ENCODE measurements around the gene RASL10B.

DNA sequence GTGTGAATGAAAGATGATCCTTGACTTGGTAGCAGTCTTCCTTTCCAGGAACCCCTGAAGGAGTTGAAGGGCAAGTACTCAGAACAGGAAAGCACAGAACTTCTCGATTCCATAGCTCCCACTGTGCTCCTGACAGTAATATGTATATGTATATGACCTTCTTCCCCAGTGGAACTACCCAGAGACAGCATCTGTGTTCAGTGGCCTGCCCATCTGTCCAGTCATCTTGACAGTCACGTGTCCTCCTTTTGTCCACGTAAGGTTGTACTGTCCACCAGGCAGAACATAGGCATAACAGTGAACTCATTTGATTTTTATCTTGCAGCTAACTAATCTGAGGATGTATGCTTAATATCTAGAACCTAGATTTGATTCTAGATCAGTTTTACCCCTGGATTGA, 37.8 kb upstream of the RASL10B start:
- TF ChIP-seq, protein P1, sequence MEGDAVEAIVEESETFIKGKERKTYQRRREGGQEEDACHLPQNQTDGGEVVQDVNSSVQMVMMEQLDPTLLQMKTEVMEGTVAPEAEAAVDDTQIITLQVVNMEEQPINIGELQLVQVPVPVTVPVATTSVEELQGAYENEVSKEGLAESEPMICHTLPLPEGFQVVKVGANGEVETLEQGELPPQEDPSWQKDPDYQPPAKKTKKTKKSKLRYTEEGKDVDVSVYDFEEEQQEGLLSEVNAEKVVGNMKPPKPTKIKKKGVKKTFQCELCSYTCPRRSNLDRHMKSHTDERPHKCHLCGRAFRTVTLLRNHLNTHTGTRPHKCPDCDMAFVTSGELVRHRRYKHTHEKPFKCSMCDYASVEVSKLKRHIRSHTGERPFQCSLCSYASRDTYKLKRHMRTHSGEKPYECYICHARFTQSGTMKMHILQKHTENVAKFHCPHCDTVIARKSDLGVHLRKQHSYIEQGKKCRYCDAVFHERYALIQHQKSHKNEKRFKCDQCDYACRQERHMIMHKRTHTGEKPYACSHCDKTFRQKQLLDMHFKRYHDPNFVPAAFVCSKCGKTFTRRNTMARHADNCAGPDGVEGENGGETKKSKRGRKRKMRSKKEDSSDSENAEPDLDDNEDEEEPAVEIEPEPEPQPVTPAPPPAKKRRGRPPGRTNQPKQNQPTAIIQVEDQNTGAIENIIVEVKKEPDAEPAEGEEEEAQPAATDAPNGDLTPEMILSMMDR (IDR thresholded peaks at IDR 0.05; ENCODE audit: insufficient read depth, low read length, poor library complexity, severe bottlenecking): no peak
- no peak for TF ChIP-seq EZH2phosphoT487 (conservative IDR thresholded peaks at IDR 0.05; ENCODE audit: low read length)

Data from SU-DHL-6 (cell line).